Peyer's patch (tissue), 4 donors: ENCODE measurements around the gene NRG3.

Experiments
- POLR2A ChIP-seq, 2 donors: fragments of 450-650 bp; IDR thresholded peaks; one replicate each; pipeline ENCODE4 v1.5.1; 2017; ENCODE audit warnings: antibody characterized with exemption in 2 of 2, mild to moderate bottlenecking in 2 of 2, moderate library complexity in 2 of 2
- TF ChIP-seq, protein P1 (sequence below), 6 experiments: fragments of 450-650 bp in 4 of 6; fragments of 200-600 bp in 2 of 6; sonication (generic) in 1 of 6; IDR thresholded peaks; one replicate each; pipeline ENCODE4 v1.5.1; 2017 to 2019; ENCODE audit warnings: antibody characterized with exemption in 6 of 6, mild to moderate bottlenecking in 3 of 6, moderate library complexity in 1 of 6

DNA sequence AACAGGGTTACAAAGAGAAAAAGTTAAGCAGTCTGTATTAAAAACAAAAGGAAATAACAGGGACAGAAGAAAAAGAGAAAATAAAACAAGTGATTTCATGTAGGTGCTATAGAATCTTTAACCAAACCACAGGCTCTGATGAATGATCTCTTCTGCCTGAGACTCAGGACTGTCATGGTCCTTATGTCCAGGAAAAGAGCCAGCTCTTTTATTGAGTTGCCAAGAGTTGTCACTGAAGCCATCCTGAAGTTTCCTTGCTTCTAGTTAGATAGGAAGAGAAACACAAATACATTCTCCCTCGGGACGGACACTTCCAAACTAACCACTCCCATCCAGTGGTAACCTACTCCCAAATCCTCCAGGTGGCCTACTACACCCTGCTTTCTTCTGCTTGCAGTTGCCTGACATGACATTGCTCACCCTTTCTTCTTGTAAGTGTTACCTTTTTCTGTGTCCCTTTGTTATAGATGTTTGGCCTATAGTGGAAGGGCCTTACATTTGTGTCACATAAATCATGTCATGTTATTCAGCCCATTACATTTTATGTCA lies 346.7 kb downstream of the NRG3 start:
- TF ChIP-seq, protein P1, sequence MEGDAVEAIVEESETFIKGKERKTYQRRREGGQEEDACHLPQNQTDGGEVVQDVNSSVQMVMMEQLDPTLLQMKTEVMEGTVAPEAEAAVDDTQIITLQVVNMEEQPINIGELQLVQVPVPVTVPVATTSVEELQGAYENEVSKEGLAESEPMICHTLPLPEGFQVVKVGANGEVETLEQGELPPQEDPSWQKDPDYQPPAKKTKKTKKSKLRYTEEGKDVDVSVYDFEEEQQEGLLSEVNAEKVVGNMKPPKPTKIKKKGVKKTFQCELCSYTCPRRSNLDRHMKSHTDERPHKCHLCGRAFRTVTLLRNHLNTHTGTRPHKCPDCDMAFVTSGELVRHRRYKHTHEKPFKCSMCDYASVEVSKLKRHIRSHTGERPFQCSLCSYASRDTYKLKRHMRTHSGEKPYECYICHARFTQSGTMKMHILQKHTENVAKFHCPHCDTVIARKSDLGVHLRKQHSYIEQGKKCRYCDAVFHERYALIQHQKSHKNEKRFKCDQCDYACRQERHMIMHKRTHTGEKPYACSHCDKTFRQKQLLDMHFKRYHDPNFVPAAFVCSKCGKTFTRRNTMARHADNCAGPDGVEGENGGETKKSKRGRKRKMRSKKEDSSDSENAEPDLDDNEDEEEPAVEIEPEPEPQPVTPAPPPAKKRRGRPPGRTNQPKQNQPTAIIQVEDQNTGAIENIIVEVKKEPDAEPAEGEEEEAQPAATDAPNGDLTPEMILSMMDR (IDR thresholded peaks at IDR 0.05), result no peak
- TF ChIP-seq POLR2A (IDR thresholded peaks at IDR 0.05), result no peak
